ENCODE data around the gene AMPH.

The AMPH gene

DNA sequence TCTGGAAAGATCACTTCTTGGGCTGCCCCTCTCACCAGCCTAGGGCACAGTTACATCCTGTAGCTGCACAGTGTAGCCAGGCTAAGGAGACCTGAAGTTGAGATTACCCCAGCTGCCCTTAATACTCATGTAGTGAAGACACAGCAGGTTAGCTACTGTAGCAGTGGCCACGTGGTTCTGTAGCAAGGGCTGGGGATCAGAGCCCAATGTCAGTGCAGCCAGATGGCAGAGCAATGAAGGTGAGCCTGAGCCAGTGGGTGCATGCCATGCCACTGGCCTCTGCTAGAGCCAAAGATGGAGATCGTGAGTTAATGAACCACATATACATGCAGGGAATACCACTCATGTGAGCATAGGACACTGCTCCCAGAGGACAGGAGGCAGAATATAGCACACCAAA lies 15.5 kb downstream of the AMPH start:
- Histone ChIP-seq H3K9me3 (no peaks in the 10 kb centered on the region), H3K4me3 (ENCODE audit: low read depth in 1 of 2, low read length in 1 of 2) (no peak overlapping the region), H3K36me3 (no peaks in the 10 kb centered on the region), H3K4me1 (ENCODE audit: control insufficient read depth in 1 of 2, insufficient read depth in 1 of 2, low read depth in 1 of 2, low read length in 1 of 2) (no peaks in the 10 kb centered on the region), H3K27me3 (peaks cover 28% of the 10 kb centered on the region), H3K27ac (no peak overlapping the region)
- TF ChIP-seq CTCF (IDR thresholded peaks at IDR 0.05) = no peak

- Histone ChIP-seq H3K27me3 (peaks cover 34% of the 10 kb centered on the region), H3K27ac (no peak overlapping the region), H3K36me3 (no peaks in the 10 kb centered on the region), H3K4me3 (ENCODE audit: low read depth in 1 of 2, low read length in 1 of 2) (no peak overlapping the region), H3K9me3 (no peaks in the 10 kb centered on the region), H3K4me1 (ENCODE audit: control insufficient read depth in 1 of 2, insufficient read depth in 1 of 2, low read depth in 1 of 2, low read length in 1 of 2) (no peaks in the 10 kb centered on the region)
- TF ChIP-seq CTCF (IDR thresholded peaks at IDR 0.05) = no peak
Observed at GRCh38 chr7:38607466-38607865, 23.7 kb downstream of the AMPH start.

DNA sequence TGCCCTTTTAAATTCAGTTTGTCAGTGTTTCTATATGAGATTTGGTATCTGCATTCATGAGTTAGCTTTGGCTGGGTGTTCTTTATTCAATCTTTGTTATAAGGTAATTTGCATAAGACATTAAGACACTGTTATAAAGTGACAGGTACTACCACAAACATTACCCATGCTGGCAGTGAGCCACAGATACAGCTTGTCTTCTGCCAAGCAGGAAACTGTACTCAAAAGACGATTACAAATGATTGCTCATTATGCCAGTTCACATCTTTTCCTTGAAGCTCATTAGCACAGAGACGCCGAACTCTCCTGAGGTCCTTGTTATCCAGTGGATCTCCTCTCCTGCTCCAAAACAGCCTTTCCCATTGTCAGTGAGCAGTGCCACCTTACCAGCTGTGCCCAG lies 30.4 kb downstream of the AMPH start:
- H3K27ac ChIP-seq = no peak overlapping the region
- TF ChIP-seq CTCF (IDR thresholded peaks at IDR 0.05) = no peak
- no peaks in the 10 kb centered on the region for H3K36me3 ChIP-seq
- H3K9me3 ChIP-seq = no peaks in the 10 kb centered on the region
- no peaks in the 10 kb centered on the region for H3K27me3 ChIP-seq
- H3K4me3 ChIP-seq (ENCODE audit: low read depth in 1 of 2, low read length in 1 of 2) = no peak overlapping the region
- H3K4me1 ChIP-seq (ENCODE audit: control insufficient read depth in 1 of 2, insufficient read depth in 1 of 2, low read depth in 1 of 2, low read length in 1 of 2) = no peaks in the 10 kb centered on the region

DNA sequence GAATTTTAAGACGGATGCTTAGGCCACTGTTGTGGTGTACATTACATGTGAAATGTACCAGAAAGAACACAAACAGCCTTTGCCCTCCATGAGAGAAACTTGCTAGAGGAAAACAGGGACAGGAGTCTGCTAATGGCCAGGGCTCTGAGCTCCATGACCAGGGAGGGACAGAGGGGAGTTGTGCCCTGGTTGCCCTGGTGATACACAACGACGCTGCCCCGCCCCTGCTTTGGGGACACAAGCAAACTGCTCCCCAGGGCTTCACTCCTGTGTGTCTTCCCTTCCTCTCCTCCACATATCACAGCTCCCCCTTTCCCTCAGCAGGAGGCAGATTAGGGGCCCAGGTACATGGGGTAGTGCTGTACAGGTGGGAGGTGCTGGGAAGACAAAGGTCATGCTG lies 36.2 kb downstream of the AMPH start:
- Histone ChIP-seq H3K27me3 (no peaks in the 10 kb centered on the region), H3K36me3 (no peaks in the 10 kb centered on the region), H3K27ac (no peak overlapping the region), H3K4me3 (ENCODE audit: low read depth in 1 of 2, low read length in 1 of 2) (no peak overlapping the region), H3K4me1 (ENCODE audit: control insufficient read depth in 1 of 2, insufficient read depth in 1 of 2, low read depth in 1 of 2, low read length in 1 of 2) (no peaks in the 10 kb centered on the region), H3K9me3 (no peaks in the 10 kb centered on the region)
- no peak for TF ChIP-seq CTCF (IDR thresholded peaks at IDR 0.05)

DNA sequence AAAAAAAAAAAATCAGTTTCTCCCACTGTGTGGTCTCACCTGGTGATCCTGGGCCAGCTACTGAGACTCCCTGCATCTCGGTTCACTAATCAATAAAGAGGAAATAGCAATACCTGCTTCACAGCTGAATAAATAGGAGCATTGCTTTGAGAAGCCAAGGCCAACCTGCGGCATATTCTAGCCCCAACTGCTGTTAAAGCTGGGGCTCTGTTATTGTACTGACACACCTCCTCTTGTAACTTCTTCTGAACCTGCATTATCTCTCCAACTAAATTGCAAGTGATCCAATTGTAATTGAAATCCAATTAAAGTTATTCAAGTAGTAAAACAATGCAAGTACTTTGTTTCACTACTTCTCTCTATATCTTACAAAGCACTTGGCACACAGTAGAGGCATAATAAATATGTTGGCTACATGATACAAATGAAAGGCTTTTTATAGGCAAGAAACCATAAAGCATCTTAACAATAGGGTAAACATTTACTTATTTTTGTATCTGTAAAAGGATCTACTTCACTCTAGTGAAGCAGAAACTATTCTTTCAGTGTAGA lies 38.4 kb downstream of the AMPH start:
- H3K36me3 ChIP-seq = no peaks in the 10 kb centered on the region

More for the DNA sequence above, 38.4 kb downstream of the AMPH start:
- Histone ChIP-seq H3K9me3 (no peaks in the 10 kb centered on the region), H3K27me3 (no peaks in the 10 kb centered on the region), H3K4me1 (ENCODE audit: control insufficient read depth in 1 of 2, insufficient read depth in 1 of 2, low read depth in 1 of 2, low read length in 1 of 2) (no peaks in the 10 kb centered on the region), H3K27ac (no peak overlapping the region), H3K4me3 (ENCODE audit: low read depth in 1 of 2, low read length in 1 of 2) (no peak overlapping the region)
- TF ChIP-seq CTCF (IDR thresholded peaks at IDR 0.05) = no peak

Data from neutrophil (primary cell).